HepG2 (cell line): ENCODE data around the gene COG1. TPM values are rescaled to one million over a fixed set of nuclear protein-coding genes. Genes with fewer than 3 reads are reported as not detected.

Experiments used
- AHR ChIP-seq: IDR thresholded peaks from 2 replicates; pipeline ENCODE4 v1.6.1; 2018; ENCODE audit warnings: missing genetic modification reagents, missing compliant biosample characterization
- ARNTL ChIP-seq: sonication (generic); formaldehyde crosslinking; IDR thresholded peaks from 2 replicates; pipeline ENCODE4 v1.4.0; 2020; ENCODE audit warnings: mild to moderate bottlenecking, missing genetic modification reagents
- ATF7-NPFF ChIP-seq: sonication (generic); formaldehyde crosslinking; IDR thresholded peaks from 2 replicates; pipeline ENCODE4 v1.8.1; 2023; ENCODE audit warnings: mild to moderate bottlenecking, low read depth, missing genetic modification reagents, moderate library complexity
- ATM ChIP-seq: fragments of 450-650 bp; IDR thresholded peaks from 2 replicates; pipeline ENCODE4 v1.7.1; 2017; ENCODE audit warnings: mild to moderate bottlenecking, borderline replicate concordance
- CBFB ChIP-seq: sonication (generic); formaldehyde crosslinking; IDR thresholded peaks from 2 replicates; pipeline ENCODE4 v1.4.0; 2020; ENCODE audit warnings: missing genetic modification reagents
- CEBPZ ChIP-seq: IDR thresholded peaks from 2 replicates; pipeline ENCODE4 v1.6.1; 2012; ENCODE audit warnings: low read length, improper control_type of control experiment
- ESRRA ChIP-seq: sonication (generic); formaldehyde crosslinking; IDR thresholded peaks from 2 replicates; pipeline ENCODE4 v1.5.1; 2020; ENCODE audit warnings: mild to moderate bottlenecking, low read depth, missing genetic modification reagents
- IKZF1 ChIP-seq: fragments of 450-650 bp; IDR thresholded peaks from 2 replicates; pipeline ENCODE4 v1.7.1; 2016
- KLF13 ChIP-seq: sonication (generic); formaldehyde crosslinking; IDR thresholded peaks from 2 replicates; pipeline ENCODE4 v1.4.0; 2020; ENCODE audit warnings: mild to moderate bottlenecking, missing genetic modification reagents
- KLF6 ChIP-seq: IDR thresholded peaks from 2 replicates; pipeline ENCODE4 v1.8.0; 2016; ENCODE audit warnings: missing biosample characterization, missing genetic modification reagents
- NFRKB ChIP-seq: fragments of 450-650 bp; IDR thresholded peaks from 2 replicates; pipeline ENCODE4 v1.6.1; 2017
- RFX3 ChIP-seq: IDR thresholded peaks from 2 replicates; pipeline ENCODE4 v1.6.1; 2016; ENCODE audit warnings: missing biosample characterization, missing genetic modification reagents
- RFXAP ChIP-seq: sonication (generic); formaldehyde crosslinking; IDR thresholded peaks from 2 replicates; pipeline ENCODE4 v1.4.0; 2020; ENCODE audit warnings: missing genetic modification reagents, borderline replicate concordance
- RNF219 ChIP-seq: sonication (generic); formaldehyde crosslinking; IDR thresholded peaks from 2 replicates; pipeline ENCODE4 v1.5.0; 2020; ENCODE audit warnings: mild to moderate bottlenecking, missing genetic modification reagents
- SRSF9 ChIP-seq: fragments of 200-400 bp; formaldehyde crosslinking; IDR thresholded peaks from 2 replicates; pipeline ENCODE4 v1.6.1; 2018; ENCODE audit warnings: borderline replicate concordance, mild to moderate bottlenecking, low read depth, low read length; ENCODE audit not compliant: insufficient read depth, poor library complexity, severe bottlenecking
- TOPORS ChIP-seq: sonication (generic); formaldehyde crosslinking; IDR thresholded peaks from 2 replicates; pipeline ENCODE4 v1.8.0; 2023; ENCODE audit warnings: mild to moderate bottlenecking, missing genetic modification reagents
- ZBTB38 ChIP-seq: sonication (generic); formaldehyde crosslinking; IDR thresholded peaks from 2 replicates; pipeline ENCODE4 v1.5.1; 2020; ENCODE audit warnings: mild to moderate bottlenecking, missing genetic modification reagents
- ZBTB7B ChIP-seq: sonication (generic); formaldehyde crosslinking; IDR thresholded peaks from 2 replicates; pipeline ENCODE4 v1.4.0; 2020; ENCODE audit warnings: missing genetic modification reagents
- ZMYM3 ChIP-seq: sonication (generic); formaldehyde crosslinking; IDR thresholded peaks from 2 replicates; pipeline ENCODE4 v1.5.1; 2020; ENCODE audit warnings: mild to moderate bottlenecking, missing genetic modification reagents
- ZNF33B ChIP-seq: sonication (generic); formaldehyde crosslinking; IDR thresholded peaks from 2 replicates; pipeline ENCODE4 v1.5.1; 2020; ENCODE audit warnings: mild to moderate bottlenecking, missing genetic modification reagents
- ZNF543 ChIP-seq: sonication (generic); formaldehyde crosslinking; IDR thresholded peaks from 2 replicates; pipeline ENCODE4 v1.4.0; 2020; ENCODE audit warnings: mild to moderate bottlenecking, missing genetic modification reagents
- ZNF605 ChIP-seq: sonication (generic); formaldehyde crosslinking; IDR thresholded peaks from 2 replicates; pipeline ENCODE4 v1.8.0; 2022; ENCODE audit warnings: mild to moderate bottlenecking, missing genetic modification reagents
- ZNF776 ChIP-seq: sonication (generic); formaldehyde crosslinking; IDR thresholded peaks from 2 replicates; pipeline ENCODE4 v1.4.0; 2020; ENCODE audit warnings: mild to moderate bottlenecking, missing genetic modification reagents
- ZNF784 ChIP-seq: sonication (generic); formaldehyde crosslinking; IDR thresholded peaks from 2 replicates; pipeline ENCODE4 v1.5.1; 2020; ENCODE audit warnings: missing genetic modification reagents, mild to moderate bottlenecking, borderline replicate concordance
- ZNF883 ChIP-seq: sonication (generic); formaldehyde crosslinking; IDR thresholded peaks from 2 replicates; pipeline ENCODE4 v1.5.1; 2020; ENCODE audit warnings: mild to moderate bottlenecking, missing genetic modification reagents; ENCODE audit errors: not compliant biosample characterization
- polyA plus RNA-seq, 8 experiments: library from polyadenylated mRNA; depleted of rRNA in 3 of 8; stranded (reverse) in 7 of 8; unstranded in 1 of 8; fragments of >200 nt; fragmentation: Illumina TruSeq in 4 of 8; extraction: Trizol in 4 of 8; gene quantifications; 2 replicates each; pipeline versions ENCODE4 v1.2.1 to v1.2.3, GENCODE V29; 2011 to 2016; ENCODE audit warnings: low read depth in 4 of 8, missing spikeins in 1 of 8, mixed read lengths in 1 of 8; ENCODE audit not compliant: insufficient read depth in 1 of 8
- total RNA-seq, 5 experiments: library from RNA; depleted of rRNA; stranded (reverse); fragments of >200 nt; fragmentation: Illumina TruSeq; extraction: Trizol; gene quantifications; 2 replicates each; pipeline ENCODE4 v1.2.3, GENCODE V29; 2016; ENCODE audit warnings: low read depth in 1 of 5

COG1 gene
- total and polyA plus RNA-seq, 2 of the 13 experiments (the other 11 are each of a cell fraction or from before 2014, with no cell fraction given): 36.6 to 39.7 TPM

- TF ChIP-seq ZMYM3 (peak; percentile 88), ATF7-NPFF (CRISPR knock-in tag) (peak; percentile 84), IKZF1 (no peak), ZNF33B (no peak), KLF6 (CRISPR knock-in tag) (no peak), RFXAP (peak; percentile 81; the same call in 1 of the 2 replicates), ESRRA (CRISPR knock-in tag) (peak; percentile 100), ATM (no peak), CEBPZ (no peak), NFRKB (no peak), CBFB (CRISPR knock-in tag) (peak; percentile 60; the same call in 1 of the 2 replicates), TOPORS (CRISPR knock-in tag) (0 out of 2 replicates have a peak, but pooled peaks have one; percentile 59), RNF219 (CRISPR knock-in tag) (no peak), ZNF883 (CRISPR knock-in tag) (peak; percentile 77), ZBTB38 (CRISPR knock-in tag) (peak; percentile 97), ZNF784 (CRISPR knock-in tag) (no peak; the same call in 1 of the 2 replicates), ZNF605 (CRISPR knock-in tag) (peak; percentile 98), ZBTB7B (CRISPR knock-in tag) (peak; percentile 93), ZNF543 (CRISPR knock-in tag) (peak; percentile 53; the same call in 1 of the 2 replicates), AHR (CRISPR knock-in tag) (no peak; the same call in 1 of the 2 replicates), ARNTL (CRISPR knock-in tag) (peak; percentile 61), ZNF776 (CRISPR knock-in tag) (no peak), SRSF9 (no peak), KLF13 (CRISPR knock-in tag) (no peak), RFX3 (CRISPR knock-in tag) (no peak)
Observed at GRCh38 chr17:73201215-73202069, 8.6 kb downstream of the COG1 start (continued).
